ENCODE results near the gene PRPF8.

DNA sequence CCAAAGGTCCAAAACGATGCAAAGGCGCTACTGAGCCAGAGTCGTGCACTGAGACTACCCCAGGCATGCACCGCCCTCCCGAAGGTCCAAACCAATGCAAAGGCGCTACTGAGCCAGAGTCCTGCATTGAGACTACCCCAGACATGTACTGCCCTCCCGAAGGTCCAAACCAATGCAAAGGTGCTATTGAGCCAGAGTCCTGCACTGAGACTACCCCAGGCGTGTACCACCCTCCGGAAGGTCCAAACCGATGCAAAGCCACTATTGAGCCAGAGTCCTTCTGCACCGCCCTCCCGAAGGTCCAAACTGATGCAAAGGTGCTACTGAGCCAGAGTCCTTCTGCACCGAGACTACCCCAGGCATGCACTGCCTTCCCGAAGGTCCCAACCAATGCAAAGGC, 83.1 kb downstream of the PRPF8 start:
- no peak for TF ChIP-seq POLR2A (IDR thresholded peaks at IDR 0.05)
- TF ChIP-seq, protein P1, sequence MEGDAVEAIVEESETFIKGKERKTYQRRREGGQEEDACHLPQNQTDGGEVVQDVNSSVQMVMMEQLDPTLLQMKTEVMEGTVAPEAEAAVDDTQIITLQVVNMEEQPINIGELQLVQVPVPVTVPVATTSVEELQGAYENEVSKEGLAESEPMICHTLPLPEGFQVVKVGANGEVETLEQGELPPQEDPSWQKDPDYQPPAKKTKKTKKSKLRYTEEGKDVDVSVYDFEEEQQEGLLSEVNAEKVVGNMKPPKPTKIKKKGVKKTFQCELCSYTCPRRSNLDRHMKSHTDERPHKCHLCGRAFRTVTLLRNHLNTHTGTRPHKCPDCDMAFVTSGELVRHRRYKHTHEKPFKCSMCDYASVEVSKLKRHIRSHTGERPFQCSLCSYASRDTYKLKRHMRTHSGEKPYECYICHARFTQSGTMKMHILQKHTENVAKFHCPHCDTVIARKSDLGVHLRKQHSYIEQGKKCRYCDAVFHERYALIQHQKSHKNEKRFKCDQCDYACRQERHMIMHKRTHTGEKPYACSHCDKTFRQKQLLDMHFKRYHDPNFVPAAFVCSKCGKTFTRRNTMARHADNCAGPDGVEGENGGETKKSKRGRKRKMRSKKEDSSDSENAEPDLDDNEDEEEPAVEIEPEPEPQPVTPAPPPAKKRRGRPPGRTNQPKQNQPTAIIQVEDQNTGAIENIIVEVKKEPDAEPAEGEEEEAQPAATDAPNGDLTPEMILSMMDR (IDR thresholded peaks at IDR 0.05), result no peak
